Upper lobe of right lung (tissue), 1 donor: Measurements from ENCODE around the gene C2orf80. TPM values are rescaled to one million over a fixed set of nuclear protein-coding genes. Genes with fewer than 3 reads are reported as not detected.

Experiments
- ATAC-seq: fragments of 200-7000 bp; cut with Tn5 transposase; one replicate; pipeline ENCODE4 v1.9.1; 2020; ENCODE audit warnings: mild to moderate bottlenecking, moderate library complexity
- DNase-seq: peaks from one replicate; pipeline ENCODE4 v3.0.0-alpha.2; 2020
- H3K27ac ChIP-seq: fragments of 200-600 bp; one replicate; pipeline ENCODE4 v1.8.0; 2022
- H3K27me3 ChIP-seq: fragments of 200-600 bp; one replicate; pipeline ENCODE4 v1.8.0; 2022; ENCODE audit warnings: mild to moderate bottlenecking
- H3K36me3 ChIP-seq: fragments of 200-600 bp; one replicate; pipeline ENCODE4 v1.8.0; 2022
- H3K4me1 ChIP-seq: fragments of 200-600 bp; one replicate; pipeline ENCODE4 v1.8.0; 2022
- H3K4me3 ChIP-seq: fragments of 200-600 bp; one replicate; pipeline ENCODE4 v1.8.0; 2022; ENCODE audit warnings: mild to moderate bottlenecking
- H3K9me3 ChIP-seq: fragments of 200-600 bp; one replicate; pipeline ENCODE4 v1.8.0; 2022
- CTCF ChIP-seq: fragments of 200-600 bp; IDR thresholded peaks from one replicate; pipeline ENCODE4 v1.8.0; 2022; ENCODE audit warnings: antibody characterized with exemption
- intact Hi-C: fragments of 100-400 bp; cut with DNase I; formaldehyde crosslinking; loops from one replicate; pipeline ENCODE4 v1.11.0; 2022
- total RNA-seq: library from RNA; stranded (reverse); fragmentation: NEBNext Ultra II Directional; extraction: Animal tissue kit (Norgen Biotek cat#: 25700); gene quantifications from one replicate; pipeline ENCODE4 v1.2.1, GENCODE V29; 2021
- donor health status: DM: no; HTN: yes; CAD: no; lungs with severe emphysema.

C2orf80 gene
- total RNA-seq, 1 donor from 2014 or later = not detected

GRCh38 chr2:208156439-208156838, 33.4 kb downstream of the C2orf80 start:
- H3K36me3 ChIP-seq = no peaks in the 10 kb centered on the region
- TF ChIP-seq CTCF = no peak
- intact Hi-C loops = no loop called here
- DNase-seq (no peak), ATAC-seq (no peak)
- no peaks in the 10 kb centered on the region for H3K4me1 ChIP-seq
- no peaks in the 10 kb centered on the region for H3K9me3 ChIP-seq
- H3K27ac ChIP-seq = no peak overlapping the region
- H3K4me3 ChIP-seq = no peak overlapping the region
- no peaks in the 10 kb centered on the region for H3K27me3 ChIP-seq

- H3K4me3 ChIP-seq = no peak overlapping the region
- DNase-seq (no peak), ATAC-seq (no peak)
- intact Hi-C loops = no loop called here
- no peak for TF ChIP-seq CTCF
- H3K36me3 ChIP-seq = no peaks in the 10 kb centered on the region
- no peak overlapping the region for H3K27ac ChIP-seq
- H3K27me3 ChIP-seq = no peaks in the 10 kb centered on the region
- H3K9me3 ChIP-seq = no peaks in the 10 kb centered on the region
- no peaks in the 10 kb centered on the region for H3K4me1 ChIP-seq
Measured at GRCh38 chr2:208153156-208153555, 36.7 kb downstream of the C2orf80 start.

- Histone ChIP-seq H3K36me3 (no peaks in the 10 kb centered on the region), H3K27ac (no peak overlapping the region), H3K9me3 (no peaks in the 10 kb centered on the region), H3K27me3 (no peaks in the 10 kb centered on the region), H3K4me1 (no peaks in the 10 kb centered on the region), H3K4me3 (no peak overlapping the region)
- DNase-seq (no peak), ATAC-seq (peak; percentile 70)
- intact Hi-C loops = no loop called here
- no peak for TF ChIP-seq CTCF
Measured at GRCh38 chr2:208150956-208151355, 38.9 kb downstream of the C2orf80 start.

GRCh38 chr2:208150094-208150493, 39.7 kb downstream of the C2orf80 start:
- H3K27me3 ChIP-seq = no peaks in the 10 kb centered on the region
- no peak for TF ChIP-seq CTCF
- no peak overlapping the region for H3K27ac ChIP-seq
- H3K4me1 ChIP-seq = no peaks in the 10 kb centered on the region
- H3K4me3 ChIP-seq = no peak overlapping the region
- H3K9me3 ChIP-seq = no peaks in the 10 kb centered on the region
- H3K36me3 ChIP-seq = no peaks in the 10 kb centered on the region
- no peak for ATAC-seq
- intact Hi-C loops = no loop called here
- no peak for DNase-seq

GRCh38 chr2:208148803-208149202, 41.0 kb downstream of the C2orf80 start:
- no peaks in the 10 kb centered on the region for H3K9me3 ChIP-seq
- no peaks in the 10 kb centered on the region for H3K36me3 ChIP-seq
- H3K27ac ChIP-seq = no peak overlapping the region
- intact Hi-C loops = no loop called here
- TF ChIP-seq CTCF = no peak
- DNase-seq (no peak), ATAC-seq (no peak)
- H3K4me1 ChIP-seq = no peaks in the 10 kb centered on the region
- no peak overlapping the region for H3K4me3 ChIP-seq
- no peaks in the 10 kb centered on the region for H3K27me3 ChIP-seq

GRCh38 chr2:208147759-208148158, 42.1 kb downstream of the C2orf80 start:
- intact Hi-C loops = no loop called here
- Histone ChIP-seq H3K4me1 (no peaks in the 10 kb centered on the region), H3K36me3 (no peaks in the 10 kb centered on the region), H3K9me3 (no peaks in the 10 kb centered on the region), H3K27me3 (no peaks in the 10 kb centered on the region), H3K4me3 (no peak overlapping the region), H3K27ac (no peak overlapping the region)
- DNase-seq (no peak), ATAC-seq (no peak)
- TF ChIP-seq CTCF = no peak
